IPS DF 6.9 (cell line): Measurements from ENCODE around the gene MED16.
A peak's percentile ranks its signal among the peaks of the same experiment; 100 is the strongest.

ENCODE experiments used
- DNase-seq: peaks from one replicate; pipeline ENCODE4 v3.0.0-alpha.2; 2013; ENCODE audit warnings: low read depth, low spot score
- H3K27ac ChIP-seq: one replicate; pipeline ENCODE4 v1.5.1; 2013; ENCODE audit warnings: low read length, control low read depth
- H3K27me3 ChIP-seq: 2 replicates; pipeline ENCODE4 v1.6.1; 2013; ENCODE audit warnings: mild to moderate bottlenecking, low read length; ENCODE audit not compliant: control insufficient read depth, insufficient read depth
- H3K36me3 ChIP-seq: 2 replicates; pipeline ENCODE4 v1.6.1; 2013; ENCODE audit warnings: low read length; ENCODE audit not compliant: control insufficient read depth, insufficient read depth
- H3K4me1 ChIP-seq: 2 replicates; pipeline ENCODE4 v1.6.1; 2013; ENCODE audit warnings: low read length; ENCODE audit not compliant: control insufficient read depth, insufficient read depth
- H3K4me3 ChIP-seq: 2 replicates; pipeline ENCODE4 v1.5.1; 2013; ENCODE audit warnings: mild to moderate bottlenecking, low read length
- H3K9me3 ChIP-seq: 2 replicates; pipeline ENCODE4 v1.6.1; 2013; ENCODE audit warnings: low read length, inconsistent platforms; ENCODE audit not compliant: control insufficient read depth, insufficient read depth
- WGBS: extraction: QIAGEN DNeasy Blood & Tissue Kit; methylation state at CpG from one replicate; pipeline ENCODE4 v1.1.7; 2013; ENCODE audit warnings: mixed read lengths, missing lambda C conversion rate; ENCODE audit not compliant: insufficient read length, insufficient coverage; 5-methylcytosine and 5-hydroxymethylcytosine counted together

The MED16 gene

GRCh38 chr19:892894-893689 is at the start of gene MED16, which contains the start of gene RNU6-9:
Gene MED16, minus strand, starts transcription at chr19:893187. Its CDS starts 2,056 bp downstream, at chr19:891131.
Gene RNU6-9, plus strand, starts transcription at chr19:893484.
- no peaks in the 10 kb centered on the region for H3K9me3 ChIP-seq
- WGBS: no CpG with 5 or more reads among the region's 69 CpGs
- peak within 1 kb of the TSS; percentile 100 for H3K4me3 ChIP-seq
- peaks cover 14% of the 10 kb centered on the region for H3K36me3 ChIP-seq
- H3K27me3 ChIP-seq: no peaks in the 10 kb centered on the region
- no peak within 1 kb of the TSS for H3K27ac ChIP-seq
- no peak for DNase-seq
- no peaks in the 10 kb centered on the region for H3K4me1 ChIP-seq

GRCh38 chr19:942133-942645 is 49.2 kb upstream of the MED16 start:
- WGBS: no CpG with 5 or more reads among the region's 32 CpGs
- Histone ChIP-seq H3K4me3 (no peak overlapping the region), H3K4me1 (no peaks in the 10 kb centered on the region), H3K27ac (no peak overlapping the region), H3K36me3 (peaks cover 15% of the 10 kb centered on the region), H3K27me3 (no peaks in the 10 kb centered on the region), H3K9me3 (no peaks in the 10 kb centered on the region)
- no peak for DNase-seq

- no peak overlapping the region for H3K27ac ChIP-seq
- no peaks in the 10 kb centered on the region for H3K9me3 ChIP-seq
- peaks cover 15% of the 10 kb centered on the region for H3K36me3 ChIP-seq
- H3K27me3 ChIP-seq: no peaks in the 10 kb centered on the region
- no peaks in the 10 kb centered on the region for H3K4me1 ChIP-seq
- H3K4me3 ChIP-seq: no peak overlapping the region
- WGBS: no CpG with 5 or more reads among the region's 45 CpGs
- no peak for DNase-seq
Measured at GRCh38 chr19:941292-942132, 48.5 kb upstream of the MED16 start.

GRCh38 chr19:940591-941291 is 47.8 kb upstream of the MED16 start:
- H3K36me3 ChIP-seq: peaks cover 15% of the 10 kb centered on the region
- no peaks in the 10 kb centered on the region for H3K27me3 ChIP-seq
- no peaks in the 10 kb centered on the region for H3K4me1 ChIP-seq
- no peaks in the 10 kb centered on the region for H3K9me3 ChIP-seq
- H3K4me3 ChIP-seq: no peak overlapping the region
- DNase-seq: no peak
- no peak overlapping the region for H3K27ac ChIP-seq
- WGBS: no CpG with 5 or more reads among the region's 64 CpGs

GRCh38 chr19:939922-940321 is 46.9 kb upstream of the MED16 start:
- no peaks in the 10 kb centered on the region for H3K9me3 ChIP-seq
- WGBS: no CpG with 5 or more reads among the region's 7 CpGs
- no peaks in the 10 kb centered on the region for H3K27me3 ChIP-seq
- peaks cover 15% of the 10 kb centered on the region for H3K36me3 ChIP-seq
- DNase-seq: no peak
- no peak overlapping the region for H3K4me3 ChIP-seq
- H3K27ac ChIP-seq: no peak overlapping the region
- no peaks in the 10 kb centered on the region for H3K4me1 ChIP-seq

GRCh38 chr19:939439-939838 is 46.5 kb upstream of the MED16 start:
- Histone ChIP-seq H3K9me3 (no peaks in the 10 kb centered on the region), H3K27ac (no peak overlapping the region), H3K4me1 (no peaks in the 10 kb centered on the region), H3K4me3 (no peak overlapping the region), H3K27me3 (no peaks in the 10 kb centered on the region), H3K36me3 (peaks cover 15% of the 10 kb centered on the region)
- DNase-seq: no peak
- no CpG with 5 or more reads among the region's 22 CpGs for WGBS

GRCh38 chr19:938233-938923 is 45.4 kb upstream of the MED16 start:
- no CpG with 5 or more reads among the region's 23 CpGs for WGBS
- peaks cover 9% of the 10 kb centered on the region; the same call in 1 of the 2 replicates for H3K36me3 ChIP-seq
- no peak for DNase-seq
- no peaks in the 10 kb centered on the region for H3K4me1 ChIP-seq
- H3K4me3 ChIP-seq: no peak overlapping the region; the same call in 1 of the 2 replicates
- no peaks in the 10 kb centered on the region for H3K27me3 ChIP-seq
- no peak overlapping the region for H3K27ac ChIP-seq
- no peaks in the 10 kb centered on the region for H3K9me3 ChIP-seq

GRCh38 chr19:937259-937694 is 44.3 kb upstream of the MED16 start:
- no peak overlapping the region for H3K27ac ChIP-seq
- H3K9me3 ChIP-seq: no peaks in the 10 kb centered on the region
- no peak overlapping the region for H3K4me3 ChIP-seq
- H3K4me1 ChIP-seq: no peaks in the 10 kb centered on the region
- DNase-seq: no peak
- H3K27me3 ChIP-seq: no peaks in the 10 kb centered on the region
- WGBS: no CpG with 5 or more reads among the region's 16 CpGs
- peaks cover 7% of the 10 kb centered on the region; the same call in 1 of the 2 replicates for H3K36me3 ChIP-seq

GRCh38 chr19:936175-936546 is 43.2 kb upstream of the MED16 start:
- H3K27ac ChIP-seq: no peak overlapping the region
- WGBS: no CpG with 5 or more reads among the region's 10 CpGs
- no peaks in the 10 kb centered on the region for H3K4me1 ChIP-seq
- no peak for DNase-seq
- peaks cover 5% of the 10 kb centered on the region; the same call in 1 of the 2 replicates for H3K36me3 ChIP-seq
- no peaks in the 10 kb centered on the region for H3K9me3 ChIP-seq
- no peaks in the 10 kb centered on the region for H3K27me3 ChIP-seq
- no peak overlapping the region for H3K4me3 ChIP-seq
